COR-L47 (cell line): ENCODE data around the gene HEMK1.

Source experiments
- DNase-seq: peaks from one replicate; lab custom pipeline; 2025; lab: John Stamatoyannopoulos, UW

Gene HEMK1

DNA sequence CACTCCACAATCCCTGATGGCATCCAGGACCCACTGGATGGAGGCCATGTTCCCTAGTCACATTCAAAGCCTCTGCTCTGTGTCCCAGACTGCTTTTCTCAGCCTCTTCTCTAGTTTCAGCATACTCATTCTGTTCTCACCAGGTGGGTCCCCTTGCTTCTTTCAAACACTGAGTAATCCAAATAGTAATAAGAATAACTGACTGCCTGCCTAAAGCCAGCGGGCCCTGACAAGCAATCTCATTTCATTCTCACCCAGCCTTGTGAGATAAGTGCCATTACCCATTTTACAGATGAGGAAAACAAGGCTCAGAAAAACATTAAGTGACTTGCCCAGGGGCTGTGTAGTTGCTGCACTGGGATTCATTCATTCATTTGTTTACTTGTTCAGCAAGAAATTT, 73.1 kb downstream of the HEMK1 start:
- no peak for DNase-seq

DNA sequence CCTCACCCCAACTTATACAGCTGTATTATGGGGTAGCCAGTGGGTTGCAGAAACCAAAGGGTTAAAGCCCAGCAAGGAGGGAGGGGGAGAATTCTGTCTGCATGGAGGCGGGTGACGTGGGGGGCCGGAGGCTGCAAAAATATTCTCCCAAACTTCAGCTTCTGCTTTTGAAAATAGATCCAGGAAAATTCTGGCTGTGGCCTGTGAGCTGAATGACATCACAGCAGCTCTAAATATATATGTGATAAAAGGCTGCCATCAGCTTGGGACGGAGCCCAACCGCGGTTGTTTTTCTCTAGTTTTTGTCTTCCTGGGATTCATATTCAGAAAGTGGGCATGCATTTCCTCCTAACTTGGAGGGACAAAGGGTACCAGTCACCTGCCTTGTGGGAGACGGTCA, 75.2 kb downstream of the HEMK1 start:
- no peak for DNase-seq

GRCh38 chr3:50645378-50645777, 76.1 kb downstream of the HEMK1 start:
- no peak for DNase-seq
